Activated T-cell treated with anti-CD3 and anti-CD28 coated beads for 24 hours (primary cell): Measurements from ENCODE around the gene PCDHA8.
"Not testable (repeated sequence)": the region's sequence is repeated elsewhere in the genome, so short reads cannot be mapped to it uniquely, and the experiment has no call there.

Experiments used
- DNase-seq: peaks from one replicate; pipeline ENCODE4 v3.0.0-alpha.2; 2020; ENCODE audit warnings: low read depth

Gene PCDHA8

GRCh38 chr5:140840978-140841962 is at the start of gene PCDHA8:
Gene PCDHA8 (plus strand): TSS chr5:140841187. CDS start chr5:140841322, 135 bp downstream.
- DNase-seq, result no peak

DNA sequence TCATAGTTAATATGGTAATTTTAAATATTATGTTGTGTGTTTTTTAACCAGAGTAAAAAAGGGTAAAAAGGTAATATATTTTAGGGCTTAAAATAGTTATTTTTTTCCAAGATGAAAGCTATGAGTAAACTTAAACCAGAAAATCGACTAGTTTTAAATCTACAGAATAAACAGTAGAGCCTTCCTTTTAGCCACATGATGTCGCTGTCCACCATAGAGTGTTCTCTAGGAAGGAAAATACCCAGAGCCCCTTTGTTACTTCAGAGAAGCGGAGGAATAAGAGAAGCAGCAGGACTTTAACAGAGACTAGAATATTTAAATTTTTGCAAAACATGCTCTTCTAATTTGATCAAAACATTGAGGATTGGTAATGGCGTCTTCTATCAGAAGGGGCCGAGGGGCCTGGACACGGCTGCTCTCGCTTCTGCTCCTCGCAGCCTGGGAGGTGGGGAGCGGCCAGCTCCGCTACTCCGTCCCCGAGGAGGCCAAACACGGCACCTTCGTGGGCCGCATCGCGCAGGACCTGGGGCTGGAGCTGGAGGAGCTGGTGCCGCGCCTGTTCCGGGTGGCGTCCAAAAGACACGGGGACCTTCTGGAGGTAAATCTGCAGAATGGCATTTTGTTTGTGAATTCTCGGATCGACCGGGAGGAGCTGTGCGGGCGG is 46.3 kb upstream of the PCDHA8 start, which contains the start of gene PCDHA2:
Gene PCDHA2 (plus strand): TSS at position 258 of the 664 bp plus-strand sequence.
- DNase-seq, result no peak

GRCh38 chr5:140795259-140795641 is 45.7 kb upstream of the PCDHA8 start:
- no peak for DNase-seq

GRCh38 chr5:140796072-140796717 is 44.8 kb upstream of the PCDHA8 start:
- not testable (repeated sequence) for DNase-seq

DNA sequence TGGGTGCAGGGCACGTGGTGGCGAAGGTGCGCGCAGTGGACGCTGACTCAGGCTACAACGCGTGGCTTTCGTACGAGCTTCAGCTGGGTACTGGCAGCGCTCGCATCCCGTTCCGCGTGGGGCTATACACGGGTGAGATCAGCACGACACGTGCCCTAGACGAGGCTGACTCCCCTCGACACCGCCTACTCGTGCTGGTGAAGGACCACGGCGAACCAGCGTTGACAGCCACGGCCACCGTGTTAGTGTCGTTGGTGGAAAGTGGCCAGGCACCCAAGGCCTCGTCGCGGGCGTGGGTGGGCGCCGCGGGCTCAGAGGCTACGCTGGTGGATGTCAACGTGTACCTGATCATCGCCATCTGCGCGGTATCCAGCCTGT is 44.3 kb upstream of the PCDHA8 start:
- no peak for DNase-seq

DNA sequence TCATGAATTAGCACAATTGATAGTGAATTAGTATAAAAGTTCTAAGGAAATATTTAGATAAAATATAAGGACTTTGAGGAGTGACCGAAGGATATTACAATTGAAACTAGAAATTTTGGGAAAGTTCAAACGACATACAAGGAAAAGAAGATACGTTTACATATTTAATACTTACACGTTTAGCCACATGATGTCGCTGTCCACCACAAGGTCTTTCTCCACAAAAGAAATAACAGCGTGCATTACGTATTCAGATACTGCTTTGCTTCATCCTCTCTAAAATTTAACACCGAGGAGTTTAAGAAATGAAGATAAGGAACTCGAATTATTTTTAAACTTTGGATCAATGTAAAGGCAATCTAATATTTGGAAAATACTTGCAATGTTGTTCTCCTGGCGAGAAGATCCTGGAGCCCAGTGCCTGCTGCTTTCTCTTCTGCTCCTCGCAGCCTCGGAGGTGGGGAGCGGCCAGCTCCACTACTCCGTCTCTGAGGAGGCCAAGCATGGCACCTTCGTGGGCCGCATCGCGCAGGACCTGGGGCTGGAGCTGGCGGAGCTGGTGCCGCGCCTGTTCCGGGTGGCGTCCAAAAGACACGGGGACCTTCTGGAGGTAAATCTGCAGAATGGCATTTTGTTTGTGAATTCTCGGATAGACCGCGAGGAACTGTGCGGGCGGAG is 40.0 kb upstream of the PCDHA8 start, which contains the start of gene PCDHA3:
Gene PCDHA3 (plus strand): TSS at position 242 of the 678 bp plus-strand sequence.
- no peak for DNase-seq

GRCh38 chr5:140801494-140801841 is 39.5 kb upstream of the PCDHA8 start:
- no peak for DNase-seq

DNA sequence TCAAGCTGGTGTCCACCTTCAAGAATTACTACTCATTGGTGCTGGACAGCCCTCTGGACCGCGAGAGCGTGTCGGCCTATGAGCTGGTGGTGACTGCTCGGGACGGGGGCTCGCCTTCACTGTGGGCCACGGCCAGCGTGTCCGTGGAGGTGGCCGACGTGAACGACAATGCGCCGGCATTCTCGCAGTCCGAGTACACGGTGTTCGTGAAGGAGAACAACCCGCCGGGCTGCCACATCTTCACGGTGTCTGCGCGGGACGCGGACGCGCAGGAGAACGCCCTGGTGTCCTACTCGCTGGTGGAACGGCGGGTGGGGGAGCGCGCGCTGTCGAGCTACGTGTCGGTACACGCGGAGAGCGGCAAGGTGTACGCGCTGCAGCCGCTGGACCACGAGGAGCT is 38.6 kb upstream of the PCDHA8 start:
- DNase-seq, result not testable (repeated sequence)

GRCh38 chr5:140802781-140803271 is 38.2 kb upstream of the PCDHA8 start:
- no peak for DNase-seq

DNA sequence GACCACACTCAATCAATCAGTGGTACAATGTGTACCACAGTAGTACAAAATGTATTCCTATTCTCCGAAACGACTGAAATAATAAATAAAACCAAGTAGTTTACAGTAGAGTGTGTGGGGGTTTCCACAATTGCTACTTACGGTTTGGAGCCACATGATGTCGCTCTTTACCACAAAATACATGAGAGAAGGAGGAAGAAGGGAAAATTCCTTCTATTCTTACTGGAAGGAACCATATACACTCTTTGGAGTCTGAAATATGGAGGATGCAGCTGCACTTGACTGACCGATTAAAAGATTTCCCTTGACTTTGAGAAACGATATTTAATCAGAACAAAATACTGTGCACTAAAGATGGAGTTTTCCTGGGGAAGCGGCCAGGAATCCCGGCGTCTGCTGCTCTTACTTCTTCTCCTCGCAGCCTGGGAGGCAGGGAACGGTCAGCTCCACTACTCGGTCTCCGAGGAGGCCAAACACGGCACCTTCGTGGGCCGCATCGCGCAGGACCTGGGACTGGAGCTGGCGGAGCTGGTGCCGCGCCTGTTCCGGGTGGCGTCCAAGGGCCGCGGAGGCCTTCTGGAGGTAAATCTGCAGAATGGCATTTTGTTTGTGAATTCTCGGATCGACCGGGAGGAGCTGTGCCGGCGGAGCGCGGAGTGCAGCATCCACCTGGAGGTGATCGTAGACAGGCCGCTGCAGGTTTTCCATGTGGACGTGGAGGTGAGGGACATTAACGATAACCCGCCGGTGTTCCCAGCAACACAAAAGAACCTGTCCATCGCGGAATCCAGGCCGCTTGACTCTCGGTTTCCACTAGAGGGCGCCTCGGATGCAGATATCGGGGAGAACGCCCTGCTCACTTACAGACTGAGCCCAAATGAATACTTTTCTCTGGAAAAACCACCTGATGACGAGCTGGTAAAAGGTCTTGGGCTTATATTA is 33.9 kb upstream of the PCDHA8 start, which contains the start of gene PCDHA4:
Gene PCDHA4 (plus strand): TSS at position 235 of the 942 bp plus-strand sequence.
- no peak for DNase-seq

GRCh38 chr5:140808241-140808888 is 32.6 kb upstream of the PCDHA8 start:
- DNase-seq, result not testable (repeated sequence)

DNA sequence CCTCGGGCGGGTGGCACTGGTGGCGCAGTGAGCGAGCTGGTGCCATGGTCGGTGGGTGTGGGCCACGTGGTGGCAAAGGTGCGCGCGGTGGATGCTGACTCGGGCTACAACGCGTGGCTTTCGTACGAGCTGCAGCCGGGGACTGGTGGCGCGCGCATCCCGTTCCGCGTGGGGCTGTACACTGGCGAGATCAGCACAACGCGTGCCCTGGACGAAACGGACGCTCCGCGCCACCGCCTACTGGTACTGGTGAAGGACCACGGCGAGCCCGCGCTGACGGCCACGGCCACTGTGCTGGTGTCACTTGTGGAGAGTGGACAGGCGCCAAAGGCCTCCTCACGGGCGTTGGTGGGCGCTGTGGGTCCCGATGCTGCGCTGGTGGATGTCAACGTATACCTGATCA is 32.1 kb upstream of the PCDHA8 start:
- no peak for DNase-seq

DNA sequence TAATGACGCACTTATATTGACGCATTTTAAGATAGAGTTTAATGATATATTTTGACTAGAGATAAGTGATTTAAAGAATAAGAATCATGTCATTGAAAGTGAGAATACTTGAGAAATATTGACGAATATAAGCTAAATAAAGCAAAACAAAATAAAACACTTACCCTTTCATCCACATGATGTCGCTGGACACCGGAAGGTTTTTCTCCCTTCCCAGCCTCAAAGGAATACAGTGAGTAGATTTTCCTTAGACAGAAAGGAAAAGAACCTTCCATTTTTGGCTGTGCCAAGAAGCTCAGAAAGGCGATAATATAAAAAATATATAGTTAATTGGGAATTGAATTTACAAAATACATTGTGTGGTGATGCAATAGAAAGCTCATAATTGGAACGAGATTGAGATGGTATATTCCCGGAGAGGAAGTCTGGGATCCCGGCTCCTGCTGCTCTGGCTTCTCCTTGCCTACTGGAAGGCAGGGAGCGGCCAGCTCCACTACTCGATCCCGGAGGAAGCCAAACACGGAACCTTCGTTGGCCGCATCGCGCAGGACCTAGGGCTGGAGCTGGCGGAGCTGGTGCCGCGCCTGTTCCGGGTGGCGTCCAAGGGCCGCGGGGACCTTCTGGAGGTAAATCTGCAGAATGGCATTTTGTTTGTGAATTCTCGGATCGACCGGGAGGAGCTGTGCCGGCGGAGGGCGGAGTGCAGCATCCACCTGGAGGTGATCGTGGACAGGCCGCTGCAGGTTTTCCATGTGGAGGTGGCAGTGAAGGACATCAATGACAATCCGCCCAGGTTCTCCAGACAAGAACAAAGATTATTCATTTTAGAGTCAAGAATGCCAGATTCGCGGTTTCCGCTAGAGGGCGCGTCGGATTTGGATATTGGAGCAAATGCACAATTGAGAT is 19.4 kb upstream of the PCDHA8 start, which contains the start of gene PCDHA5:
Gene PCDHA5 (plus strand): TSS at position 239 of the 906 bp plus-strand sequence.
- DNase-seq, result no peak

GRCh38 chr5:140822281-140822629 is 18.7 kb upstream of the PCDHA8 start:
- no peak for DNase-seq

DNA sequence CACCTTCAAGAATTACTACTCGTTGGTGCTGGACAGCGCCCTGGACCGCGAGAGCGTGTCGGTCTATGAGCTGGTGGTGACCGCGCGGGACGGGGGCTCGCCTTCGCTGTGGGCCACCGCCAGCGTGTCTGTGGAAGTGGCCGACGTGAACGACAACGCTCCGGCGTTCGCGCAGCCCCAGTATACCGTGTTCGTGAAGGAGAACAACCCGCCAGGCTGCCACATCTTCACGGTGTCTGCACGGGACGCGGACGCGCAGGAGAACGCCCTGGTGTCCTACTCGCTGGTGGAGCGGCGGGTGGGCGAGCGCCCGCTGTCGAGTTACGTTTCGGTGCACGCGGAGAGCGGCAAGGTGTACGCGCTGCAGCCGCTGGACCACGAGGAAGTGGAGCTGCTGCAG is 18.0 kb upstream of the PCDHA8 start:
- not testable (repeated sequence) for DNase-seq

- no peak for DNase-seq
These were observed 17.5 kb upstream of the PCDHA8 start for GRCh38 chr5:140823475-140823874.

DNA sequence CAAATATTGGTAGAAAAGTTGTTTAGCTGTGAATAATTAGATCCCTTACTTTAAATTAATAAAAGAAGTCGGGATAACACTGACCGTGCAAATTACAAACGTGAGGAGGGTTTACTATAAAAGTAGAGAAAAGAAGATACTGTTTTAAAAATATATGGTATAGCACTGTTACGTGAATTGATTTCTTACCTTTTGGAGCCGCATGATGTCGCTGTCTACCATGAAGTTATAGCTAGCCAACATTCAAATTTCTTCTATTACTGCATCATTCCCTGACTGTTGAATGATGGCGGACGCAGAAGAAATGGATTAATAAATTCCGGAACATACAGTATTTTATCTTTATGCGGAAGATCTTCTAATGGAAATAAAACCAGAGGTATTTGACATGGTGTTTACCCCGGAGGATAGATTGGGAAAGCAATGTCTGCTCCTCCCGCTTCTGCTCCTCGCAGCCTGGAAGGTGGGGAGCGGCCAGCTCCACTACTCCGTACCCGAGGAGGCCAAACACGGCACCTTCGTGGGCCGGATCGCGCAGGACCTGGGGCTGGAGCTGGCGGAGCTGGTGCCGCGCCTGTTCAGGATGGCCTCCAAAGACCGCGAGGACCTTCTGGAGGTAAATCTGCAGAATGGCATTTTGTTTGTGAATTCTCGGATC is 13.2 kb upstream of the PCDHA8 start, which contains the start of gene PCDHA6:
Gene PCDHA6 (plus strand): TSS at position 257 of the 658 bp plus-strand sequence. CDS start 132 bp downstream, at position 389.
- no peak for DNase-seq

DNA sequence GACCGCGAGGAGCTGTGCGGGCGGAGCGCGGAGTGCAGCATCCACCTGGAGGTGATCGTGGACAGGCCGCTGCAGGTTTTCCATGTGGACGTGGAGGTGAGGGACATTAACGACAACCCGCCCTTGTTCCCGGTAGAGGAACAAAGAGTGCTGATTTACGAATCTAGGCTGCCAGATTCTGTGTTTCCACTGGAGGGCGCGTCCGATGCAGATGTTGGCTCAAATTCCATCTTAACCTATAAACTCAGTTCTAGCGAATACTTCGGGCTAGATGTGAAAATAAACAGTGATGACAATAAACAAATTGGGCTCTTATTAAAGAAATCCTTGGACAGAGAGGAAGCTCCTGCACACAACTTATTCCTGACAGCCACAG is 12.6 kb upstream of the PCDHA8 start:
- DNase-seq, result no peak
